HL-60 (cell line): ENCODE measurements around the gene STOML2.
A peak's percentile ranks its signal among the peaks of the same experiment; 100 is the strongest.

Experiments used
- DNase-seq, 2 experiments: peaks; one replicate each; pipeline ENCODE4 v3.0.0-alpha.2; 2010 to 2020; ENCODE audit warnings: low read depth in 1 of 2, low spot score in 1 of 2
- H3K27ac ChIP-seq: fragments of 250-450 bp; sonication (Bioruptor Pico); replicated peaks from 2 replicates; pipeline ENCODE4 v1.5.1; 2020; ENCODE audit warnings: mild to moderate bottlenecking, moderate library complexity
- H3K27me3 ChIP-seq: fragments of 250-450 bp; sonication (Bioruptor Pico); 2 replicates; pipeline ENCODE4 v1.5.1; 2021; ENCODE audit warnings: mild to moderate bottlenecking, moderate library complexity; ENCODE audit not compliant: insufficient read depth, poor library complexity, severe bottlenecking
- H3K4me3 ChIP-seq: replicated peaks from 2 replicates; pipeline ENCODE4 v1.5.1; 2011; ENCODE audit warnings: mild to moderate bottlenecking, control low read depth, low read length; ENCODE audit not compliant: insufficient read depth
- CTCF ChIP-seq: IDR thresholded peaks from one replicate; pipeline ENCODE4 v1.5.1; 2011; ENCODE audit warnings: low read length, control low read depth, inconsistent platforms; ENCODE audit not compliant: insufficient read depth
- GABPA ChIP-seq: IDR thresholded peaks from 2 replicates; pipeline ENCODE4 v1.6.1; 2012; ENCODE audit warnings: low read depth
- POLR2AphosphoS5 ChIP-seq: IDR thresholded peaks from 2 replicates; pipeline ENCODE4 v1.6.1; 2012; ENCODE audit warnings: low read depth
- REST ChIP-seq: IDR thresholded peaks from 2 replicates; pipeline ENCODE4 v1.6.1; 2012; ENCODE audit warnings: low read depth; ENCODE audit not compliant: insufficient replicate concordance
- SPI1 ChIP-seq: IDR thresholded peaks from 2 replicates; pipeline ENCODE4 v1.6.1; 2012; ENCODE audit warnings: low read depth, mild to moderate bottlenecking, borderline replicate concordance

The STOML2 gene

GRCh38 chr9:35110327-35110761 lies 7.4 kb upstream of the STOML2 start:
- TF ChIP-seq GABPA (no peak), CTCF (no peak), SPI1 (no peak), REST (no peak), POLR2AphosphoS5 (no peak)
- no peak for DNase-seq
- Histone ChIP-seq H3K27ac (no peak overlapping the region), H3K27me3 (no peaks in the 10 kb centered on the region), H3K4me3 (no peak overlapping the region)

- TF ChIP-seq GABPA (no peak), SPI1 (0 out of 2 replicates have a peak, but pooled peaks have one; percentile 20), POLR2AphosphoS5 (peak; percentile 74; the same call in 1 of the 2 replicates)
- Histone ChIP-seq H3K4me3 (no peak overlapping the region), H3K27me3 (no peaks in the 10 kb centered on the region), H3K27ac (no peak overlapping the region)
- peak in 1 of 2 experiments; percentile 60 for DNase-seq
Observed at GRCh38 chr9:35108946-35109575, 6.1 kb upstream of the STOML2 start.

- H3K27me3 ChIP-seq = no peaks in the 10 kb centered on the region
- no peak for DNase-seq
- no peak overlapping the region for H3K4me3 ChIP-seq
- TF ChIP-seq GABPA = no peak
- no peak for TF ChIP-seq POLR2AphosphoS5
- no peak for TF ChIP-seq REST
- TF ChIP-seq SPI1 = no peak
- no peak for TF ChIP-seq CTCF
- H3K27ac ChIP-seq = no peak overlapping the region
Observed at GRCh38 chr9:35108461-35108860, 5.5 kb upstream of the STOML2 start.

- TF ChIP-seq POLR2AphosphoS5 (no peak), GABPA (no peak), REST (no peak), SPI1 (no peak), CTCF (no peak)
Observed at GRCh38 chr9:35107297-35108290, 4.7 kb upstream of the STOML2 start.

More at GRCh38 chr9:35107297-35108290, 4.7 kb upstream of the STOML2 start:
- Histone ChIP-seq H3K27me3 (no peaks in the 10 kb centered on the region), H3K27ac (no peak overlapping the region), H3K4me3 (no peak overlapping the region)
- no peak for DNase-seq
